Esophagus muscularis mucosa (tissue), 4 donors: ENCODE results near the gene MRPL50.

Experiments
- CTCF ChIP-seq, 3 experiments: fragments of 200-600 bp in 2 of 3; fragments of 450-650 bp in 1 of 3; sonication (generic) in 2 of 3; IDR thresholded peaks; one replicate each; pipeline ENCODE4 v1.5.1; 2017 to 2019; ENCODE audit warnings: antibody characterized with exemption in 3 of 3, mild to moderate bottlenecking in 2 of 3, moderate library complexity in 1 of 3
- EP300 ChIP-seq: sonication (generic); formaldehyde crosslinking; IDR thresholded peaks from one replicate; pipeline ENCODE4 v1.6.1; 2017; ENCODE audit warnings: antibody characterized with exemption
- POLR2A ChIP-seq: fragments of 450-650 bp; IDR thresholded peaks from one replicate; pipeline ENCODE4 v1.6.1; 2017; ENCODE audit warnings: antibody characterized with exemption, moderate library complexity, mild to moderate bottlenecking, low read depth
- POLR2AphosphoS5 ChIP-seq, 2 donors: sonication (generic); formaldehyde crosslinking; IDR thresholded peaks; one replicate each; pipeline ENCODE4 v1.6.1; 2017; ENCODE audit warnings: antibody characterized with exemption in 2 of 2

GRCh38 chr9:101442736-101443135 is 44.3 kb upstream of the MRPL50 start:
- TF ChIP-seq CTCF (IDR thresholded peaks at IDR 0.05) (no peak), EP300 (no peak), POLR2A (no peak), POLR2AphosphoS5 (IDR thresholded peaks at IDR 0.05) (no peak)
